Amniotic stem cell (primary cell): Measurements from ENCODE around the gene RIC1.
"Not testable (repeated sequence)": the region's sequence is repeated elsewhere in the genome, so short reads cannot be mapped to it uniquely, and the experiment has no call there.

Experiments used
- DNase-seq: peaks from one replicate; lab custom pipeline; 2025; lab: John Stamatoyannopoulos, UW

The RIC1 gene

GRCh38 chr9:5722679-5723078 lies 93.8 kb downstream of the RIC1 start:
- not testable (repeated sequence) for DNase-seq

- DNase-seq = no peak
Observed at GRCh38 chr9:5735072-5735471, 106.2 kb downstream of the RIC1 start.

GRCh38 chr9:5736563-5737346 lies 107.8 kb downstream of the RIC1 start:
- no peak for DNase-seq

- DNase-seq = no peak
Observed at GRCh38 chr9:5743109-5743508, 114.2 kb downstream of the RIC1 start.

GRCh38 chr9:5748438-5748837 lies 119.5 kb downstream of the RIC1 start:
- DNase-seq = no peak

GRCh38 chr9:5749306-5749705 lies 120.4 kb downstream of the RIC1 start:
- DNase-seq = no peak

GRCh38 chr9:5750569-5750968 lies 121.7 kb downstream of the RIC1 start:
- DNase-seq = no peak

- no peak for DNase-seq
Observed at GRCh38 chr9:5756633-5757032, 127.7 kb downstream of the RIC1 start.

GRCh38 chr9:5760338-5760737 lies 131.4 kb downstream of the RIC1 start:
- DNase-seq = no peak

GRCh38 chr9:5762421-5762820 lies 133.5 kb downstream of the RIC1 start:
- DNase-seq = no peak

GRCh38 chr9:5764130-5764868 lies 135.4 kb downstream of the RIC1 start:
- DNase-seq = no peak

GRCh38 chr9:5767968-5768932 lies 139.3 kb downstream of the RIC1 start:
- no peak for DNase-seq

GRCh38 chr9:5773324-5773999 lies 144.6 kb downstream of the RIC1 start:
- DNase-seq = no peak

- DNase-seq = no peak
Observed at GRCh38 chr9:5778805-5779204, 149.9 kb downstream of the RIC1 start.

- DNase-seq = not testable (repeated sequence)
Observed at GRCh38 chr9:5779705-5780218, 150.9 kb downstream of the RIC1 start.

- DNase-seq = not testable (repeated sequence)
Observed at GRCh38 chr9:5783420-5783819, 154.5 kb downstream of the RIC1 start.

GRCh38 chr9:5783982-5784381 lies 155.1 kb downstream of the RIC1 start:
- DNase-seq = no peak

- DNase-seq = no peak
Observed at GRCh38 chr9:5784526-5785315, 155.8 kb downstream of the RIC1 start.

GRCh38 chr9:5786370-5787127 lies 157.6 kb downstream of the RIC1 start:
- no peak for DNase-seq

GRCh38 chr9:5787220-5787619 lies 158.3 kb downstream of the RIC1 start:
- no peak for DNase-seq
